ENCODE data around the gene RNFT2.

The RNFT2 gene

GRCh38 chr12:116884871-116885270 lies 146.8 kb downstream of the RNFT2 start:
- DNase-seq (ENCODE audit: low read depth) = no peak
- H3K4me3 ChIP-seq (ENCODE audit: low read depth, low read length) = no peak overlapping the region

DNA sequence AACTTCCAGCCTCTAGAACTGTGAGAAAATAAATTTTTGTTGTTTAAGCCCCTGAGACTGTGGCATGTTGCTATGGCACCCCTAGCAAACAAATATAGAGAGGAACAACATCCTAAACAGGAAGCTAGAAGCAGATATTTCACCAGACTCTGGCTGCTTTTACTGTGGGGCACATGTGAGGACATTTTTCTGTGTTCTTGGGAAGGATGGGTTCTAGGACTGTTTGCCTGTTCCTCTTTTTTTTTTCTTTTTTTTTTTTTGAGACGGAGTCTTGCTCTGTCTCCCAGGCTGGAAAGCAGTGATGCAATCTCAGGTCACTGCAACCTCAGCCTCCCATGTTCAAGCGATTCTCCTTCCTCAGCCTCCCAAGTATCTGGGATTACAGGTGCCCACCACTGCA lies 147.4 kb downstream of the RNFT2 start:
- DNase-seq (ENCODE audit: low read depth) = no peak

DNA sequence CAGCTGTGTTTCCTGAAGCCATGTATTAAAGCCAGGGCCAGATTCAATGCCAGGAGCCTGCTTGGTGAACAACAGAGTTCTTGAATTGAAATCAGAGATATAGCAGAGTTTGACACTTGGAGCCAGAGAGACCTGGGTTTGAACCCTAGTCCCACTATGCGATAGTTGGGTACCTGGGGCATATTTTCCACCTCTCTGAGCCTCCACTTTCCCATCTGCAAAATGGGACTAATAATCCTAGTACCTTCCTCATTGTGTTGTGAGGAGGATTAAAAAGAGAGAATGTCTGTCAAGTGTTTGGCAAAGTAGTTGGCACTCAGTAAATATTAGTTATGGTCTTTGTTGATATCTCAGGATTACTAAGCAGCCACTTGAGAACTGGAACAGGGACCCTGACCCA lies 149.1 kb downstream of the RNFT2 start:
- H3K4me3 ChIP-seq (ENCODE audit: low read depth, low read length) = no peak overlapping the region
- DNase-seq (ENCODE audit: low read depth) = no peak

More for the DNA sequence above, 147.4 kb downstream of the RNFT2 start:
- H3K4me3 ChIP-seq (ENCODE audit: low read depth, low read length) = no peak overlapping the region

DNA sequence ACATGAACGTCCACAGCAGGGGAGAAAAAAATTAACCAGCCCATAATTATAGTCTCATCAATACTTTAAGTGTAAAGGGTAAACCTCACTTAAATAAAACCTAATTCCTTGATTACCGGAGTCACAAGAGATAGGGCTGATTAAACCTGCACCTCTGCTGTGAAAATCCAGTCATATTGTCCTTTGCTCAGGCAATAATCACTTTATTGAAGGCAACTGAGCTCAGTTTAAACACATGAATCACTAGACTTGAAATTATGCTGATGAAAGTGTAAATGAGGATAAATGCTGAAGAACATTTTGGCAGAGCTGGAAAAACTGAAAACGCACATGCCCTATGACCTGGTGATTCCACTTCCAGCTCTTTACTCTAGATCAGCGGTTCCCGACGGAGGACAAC lies 149.8 kb downstream of the RNFT2 start:
- no peak for DNase-seq (ENCODE audit: low read depth)
- H3K4me3 ChIP-seq (ENCODE audit: low read depth, low read length) = no peak overlapping the region

DNA sequence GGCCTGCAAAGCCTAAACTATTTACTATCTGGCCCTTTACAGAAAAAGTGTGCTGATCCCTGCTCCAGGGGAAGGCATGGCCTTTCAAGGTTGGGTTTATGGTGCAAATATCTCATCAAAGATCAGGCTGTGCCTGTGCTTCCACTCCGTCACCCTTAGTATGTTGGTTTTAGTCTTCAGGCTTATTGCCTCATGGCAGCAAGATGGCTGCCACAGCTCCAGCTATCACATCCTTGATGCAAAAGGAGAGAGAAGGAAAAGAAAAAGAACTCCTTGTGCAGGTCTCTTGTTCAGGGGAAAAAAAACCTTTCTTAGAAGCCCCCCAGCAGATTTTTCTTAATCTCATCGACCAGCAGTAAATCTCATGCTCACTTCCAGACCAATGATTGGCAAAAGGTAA lies 152.2 kb downstream of the RNFT2 start:
- no peak overlapping the region for H3K4me3 ChIP-seq (ENCODE audit: low read depth, low read length)
- DNase-seq (ENCODE audit: low read depth) = no peak

DNA sequence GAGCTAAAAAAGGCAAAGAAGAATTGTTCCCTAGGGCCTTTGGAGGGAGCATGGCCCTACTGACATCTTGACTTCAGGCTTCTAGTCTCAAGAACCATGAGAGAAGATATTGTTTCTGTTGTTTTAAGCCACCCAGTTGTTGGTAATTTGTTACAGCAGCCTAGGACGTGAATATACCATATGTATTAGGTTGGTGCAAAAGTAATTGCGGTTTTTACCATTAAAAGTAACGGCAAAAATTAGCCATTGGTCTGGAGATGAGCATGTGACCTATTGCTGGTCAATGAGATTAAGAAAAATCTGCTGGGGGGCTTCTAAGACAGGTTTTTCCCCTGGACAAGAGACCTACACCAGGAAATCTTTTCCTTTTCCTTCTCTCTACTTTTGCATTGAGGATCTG lies 152.9 kb downstream of the RNFT2 start:
- no peak for DNase-seq (ENCODE audit: low read depth)
- no peak overlapping the region for H3K4me3 ChIP-seq (ENCODE audit: low read depth, low read length)

DNA sequence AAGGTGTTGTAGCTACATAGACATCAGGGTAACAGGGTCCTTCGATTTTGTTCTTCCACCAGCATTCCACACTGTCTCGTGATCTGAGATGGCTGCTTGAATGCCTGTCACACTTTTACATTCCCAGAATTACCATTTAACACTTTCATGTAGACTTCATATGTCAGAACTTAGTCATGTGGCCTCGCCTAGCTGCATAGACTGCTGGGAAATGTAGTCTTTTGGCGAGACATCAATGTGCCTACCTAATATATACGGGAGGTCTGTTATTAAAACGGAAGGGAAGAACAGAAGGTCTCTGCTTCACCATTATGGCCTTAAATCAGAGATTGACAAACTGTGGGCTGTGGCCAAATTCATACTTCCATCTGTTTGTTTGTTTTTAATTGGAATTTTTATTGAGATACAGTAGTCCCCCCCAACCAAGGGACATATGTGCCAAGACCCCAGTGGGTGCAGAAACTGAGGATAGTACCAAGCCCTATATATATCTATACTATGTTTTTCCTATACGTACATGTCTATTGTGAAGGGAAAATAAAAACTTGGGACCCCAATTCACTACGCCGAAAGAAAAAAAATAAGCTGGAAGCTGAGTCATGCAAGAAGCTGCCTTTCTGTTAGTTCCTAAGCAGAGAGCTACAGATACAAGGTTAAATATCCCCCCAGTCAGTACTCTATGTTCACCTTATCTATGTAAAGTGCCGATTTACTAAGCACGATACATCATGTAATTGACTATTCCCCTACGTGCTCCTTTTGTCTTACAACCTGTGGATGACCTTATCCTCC lies 154.4 kb downstream of the RNFT2 start:
- no peak for DNase-seq (ENCODE audit: low read depth)
- H3K4me3 ChIP-seq (ENCODE audit: low read depth, low read length) = no peak overlapping the region

- no peak overlapping the region for H3K4me3 ChIP-seq (ENCODE audit: low read depth, low read length)
- no peak for DNase-seq (ENCODE audit: low read depth)
Observed at GRCh38 chr12:116894913-116895312, 156.8 kb downstream of the RNFT2 start.

DNA sequence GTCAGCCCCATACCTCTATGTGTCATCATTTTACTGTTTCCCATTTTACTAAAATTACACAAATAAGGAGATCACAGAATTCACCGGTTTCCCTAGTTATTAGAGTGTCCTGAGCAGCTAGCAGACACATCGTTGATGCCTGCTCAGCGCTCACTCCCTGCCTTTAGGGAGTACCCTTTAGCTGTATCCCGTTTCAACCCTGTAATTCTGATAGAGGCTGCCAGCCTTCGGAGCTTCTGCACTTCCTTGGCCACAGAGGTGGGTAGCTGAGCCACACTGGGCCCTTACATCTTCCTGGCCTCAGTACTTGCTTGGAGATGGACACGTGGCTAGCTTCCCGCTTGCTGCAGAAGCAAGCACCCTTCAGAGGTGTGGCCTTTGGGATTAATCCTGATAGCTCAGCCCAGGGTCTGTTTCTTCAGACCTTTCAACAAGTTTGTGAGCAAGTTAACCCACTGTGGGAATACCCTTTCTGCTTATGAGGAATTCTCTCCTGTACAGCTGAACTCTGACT lies 158.4 kb downstream of the RNFT2 start:
- no peak for DNase-seq (ENCODE audit: low read depth)
- no peak overlapping the region for H3K4me3 ChIP-seq (ENCODE audit: low read depth, low read length)

DNA sequence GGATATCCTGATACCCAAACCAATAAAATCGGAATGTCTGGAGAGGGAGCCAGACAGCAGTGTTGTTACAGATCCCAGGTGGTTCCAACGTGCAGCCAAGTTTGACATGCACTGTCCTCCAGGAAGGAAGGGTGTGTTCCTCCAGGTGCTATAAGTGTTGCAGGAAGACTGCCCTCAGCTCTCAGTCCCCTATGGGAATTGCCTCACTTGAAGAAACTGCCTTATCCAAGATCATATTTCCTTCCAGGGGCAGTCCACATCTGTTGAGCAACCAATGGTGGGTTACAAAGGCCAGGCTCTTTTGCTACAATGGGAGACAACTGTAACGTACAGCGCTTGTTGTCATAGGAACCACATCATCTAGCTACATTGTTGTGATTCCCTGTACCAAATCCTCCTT lies 159.4 kb downstream of the RNFT2 start:
- DNase-seq (ENCODE audit: low read depth) = no peak
- no peak overlapping the region for H3K4me3 ChIP-seq (ENCODE audit: low read depth, low read length)

DNA sequence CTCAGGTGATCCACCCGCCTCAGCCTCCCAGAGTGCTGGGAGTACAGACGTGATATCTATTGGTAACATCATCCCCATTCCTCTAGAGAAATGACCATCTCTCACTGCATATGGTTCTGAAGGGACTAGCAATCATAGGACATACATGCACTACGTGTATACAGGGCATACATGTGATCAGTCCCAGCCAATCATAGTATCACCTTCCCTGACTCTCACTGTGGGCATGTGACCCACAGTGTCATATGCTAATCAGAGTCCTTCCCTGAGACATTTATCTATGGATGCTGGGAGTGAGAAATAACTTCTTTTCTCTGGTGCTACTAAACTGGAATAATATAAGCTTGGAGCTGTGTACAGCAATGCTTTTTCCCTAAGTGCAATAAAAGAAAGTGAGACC lies 160.6 kb downstream of the RNFT2 start:
- no peak for DNase-seq (ENCODE audit: low read depth)
- H3K4me3 ChIP-seq (ENCODE audit: low read depth, low read length) = no peak overlapping the region

- no peak overlapping the region for H3K4me3 ChIP-seq (ENCODE audit: low read depth, low read length)
- no peak for DNase-seq (ENCODE audit: low read depth)
Observed at GRCh38 chr12:116901612-116902011, 163.5 kb downstream of the RNFT2 start.

Data from skeletal muscle cell (primary cell).